Parathyroid adenoma (tissue), 2 donors: ENCODE measurements around the gene PTPRT.

Experiments
- H2AFZ ChIP-seq: fragments of 300-600 bp; sonication (generic); one replicate; pipeline ENCODE4 v1.7.0; 2017; ENCODE audit warnings: antibody characterized with exemption, mild to moderate bottlenecking
- H3K27ac ChIP-seq: fragments of 300-600 bp; sonication (generic); one replicate; pipeline ENCODE4 v1.7.0; 2017
- H3K27me3 ChIP-seq: fragments of 300-600 bp; sonication (generic); one replicate; pipeline ENCODE4 v1.7.0; 2017; ENCODE audit warnings: low read length; ENCODE audit not compliant: control insufficient read depth, insufficient read depth
- H3K36me3 ChIP-seq: fragments of 300-600 bp; sonication (generic); one replicate; pipeline ENCODE4 v1.7.0; 2017; ENCODE audit warnings: low read length; ENCODE audit not compliant: control insufficient read depth, insufficient read depth
- H3K4me1 ChIP-seq: fragments of 300-600 bp; sonication (generic); one replicate; pipeline ENCODE4 v1.7.0; 2017; ENCODE audit warnings: control low read depth
- H3K4me2 ChIP-seq: fragments of 300-600 bp; sonication (generic); one replicate; pipeline ENCODE4 v1.7.0; 2017; ENCODE audit warnings: low read length
- H3K4me3 ChIP-seq: fragments of 300-600 bp; sonication (generic); one replicate; pipeline ENCODE4 v1.7.0; 2017; ENCODE audit warnings: low read depth, low read length
- H3K79me2 ChIP-seq: fragments of 300-600 bp; sonication (generic); one replicate; pipeline ENCODE4 v1.7.0; 2017; ENCODE audit warnings: control low read depth
- H3K9ac ChIP-seq: fragments of 300-600 bp; sonication (generic); one replicate; pipeline ENCODE4 v1.7.0; 2017; ENCODE audit warnings: mild to moderate bottlenecking
- H3K9me3 ChIP-seq: fragments of 300-600 bp; sonication (generic); one replicate; pipeline ENCODE4 v1.7.0; 2017; ENCODE audit warnings: low read length; ENCODE audit not compliant: control insufficient read depth
- TF ChIP-seq, protein P1 (sequence below): fragments of 300-600 bp; sonication (generic); IDR thresholded peaks from one replicate; pipeline ENCODE4 v1.7.0; 2017; ENCODE audit warnings: antibody characterized with exemption, mild to moderate bottlenecking
- donor health status: primary hyperparathyroidism.

PTPRT gene

DNA sequence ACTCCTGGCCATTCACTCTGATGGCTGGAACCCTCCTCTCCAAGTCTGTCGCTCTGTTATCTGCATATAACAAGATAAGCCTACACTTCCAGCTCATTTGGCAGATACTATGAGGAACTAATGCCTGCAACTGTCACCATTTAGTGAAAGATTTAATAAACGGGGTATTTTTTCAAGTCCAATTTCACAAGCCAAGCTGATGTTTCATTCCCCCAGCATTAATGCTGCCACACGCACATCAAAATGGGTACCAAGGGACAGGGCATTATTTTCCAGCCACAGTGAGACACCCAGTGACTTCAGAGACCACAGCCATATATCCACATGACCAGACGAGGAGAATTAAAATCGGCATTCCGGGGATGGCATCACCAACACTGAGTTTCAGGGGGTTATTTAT is 175.5 kb downstream of the PTPRT start:
- H3K9me3 ChIP-seq: no peaks in the 10 kb centered on the region
- TF ChIP-seq, protein P1, sequence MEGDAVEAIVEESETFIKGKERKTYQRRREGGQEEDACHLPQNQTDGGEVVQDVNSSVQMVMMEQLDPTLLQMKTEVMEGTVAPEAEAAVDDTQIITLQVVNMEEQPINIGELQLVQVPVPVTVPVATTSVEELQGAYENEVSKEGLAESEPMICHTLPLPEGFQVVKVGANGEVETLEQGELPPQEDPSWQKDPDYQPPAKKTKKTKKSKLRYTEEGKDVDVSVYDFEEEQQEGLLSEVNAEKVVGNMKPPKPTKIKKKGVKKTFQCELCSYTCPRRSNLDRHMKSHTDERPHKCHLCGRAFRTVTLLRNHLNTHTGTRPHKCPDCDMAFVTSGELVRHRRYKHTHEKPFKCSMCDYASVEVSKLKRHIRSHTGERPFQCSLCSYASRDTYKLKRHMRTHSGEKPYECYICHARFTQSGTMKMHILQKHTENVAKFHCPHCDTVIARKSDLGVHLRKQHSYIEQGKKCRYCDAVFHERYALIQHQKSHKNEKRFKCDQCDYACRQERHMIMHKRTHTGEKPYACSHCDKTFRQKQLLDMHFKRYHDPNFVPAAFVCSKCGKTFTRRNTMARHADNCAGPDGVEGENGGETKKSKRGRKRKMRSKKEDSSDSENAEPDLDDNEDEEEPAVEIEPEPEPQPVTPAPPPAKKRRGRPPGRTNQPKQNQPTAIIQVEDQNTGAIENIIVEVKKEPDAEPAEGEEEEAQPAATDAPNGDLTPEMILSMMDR: no peak
- H3K4me1 ChIP-seq: peaks cover 59% of the 10 kb centered on the region
- H3K36me3 ChIP-seq: no peaks in the 10 kb centered on the region
- no peak overlapping the region for H3K4me3 ChIP-seq
- no peaks in the 10 kb centered on the region for H3K27me3 ChIP-seq
- H3K4me2 ChIP-seq: no peak overlapping the region
- no peak overlapping the region for H3K9ac ChIP-seq
- no peak overlapping the region for H3K27ac ChIP-seq
- peaks cover 28% of the 10 kb centered on the region for H3K79me2 ChIP-seq
- H2AFZ ChIP-seq: no peak overlapping the region

GRCh38 chr20:43011491-43011890 is 178.2 kb downstream of the PTPRT start:
- no peaks in the 10 kb centered on the region for H3K36me3 ChIP-seq
- H3K79me2 ChIP-seq: peaks cover 34% of the 10 kb centered on the region
- no peak overlapping the region for H2AFZ ChIP-seq
- H3K4me3 ChIP-seq: no peak overlapping the region
- H3K9me3 ChIP-seq: no peaks in the 10 kb centered on the region
- no peak overlapping the region for H3K9ac ChIP-seq
- no peaks in the 10 kb centered on the region for H3K27me3 ChIP-seq
- no peak overlapping the region for H3K27ac ChIP-seq
- peaks cover 64% of the 10 kb centered on the region for H3K4me1 ChIP-seq
- TF ChIP-seq, protein P1: no peak
- no peak overlapping the region for H3K4me2 ChIP-seq

DNA sequence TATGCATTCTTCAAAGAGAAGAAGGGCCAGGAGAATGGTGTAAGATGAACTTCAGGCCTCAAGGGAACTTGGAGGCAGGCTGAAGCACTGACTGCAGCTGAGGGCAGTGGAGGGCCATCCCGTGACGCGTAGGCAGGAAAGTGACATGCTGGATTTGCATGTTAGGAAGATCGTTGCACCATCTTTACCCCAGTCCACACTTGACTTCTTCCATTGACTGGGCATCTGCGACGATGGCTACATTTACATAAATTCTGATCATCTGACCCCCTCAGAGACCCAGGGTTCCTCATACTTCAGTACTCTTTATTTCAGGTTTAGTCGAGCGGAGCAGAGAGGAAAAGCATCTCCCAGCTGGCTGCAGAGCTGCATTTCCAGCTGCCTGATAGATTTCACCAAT is 180.2 kb downstream of the PTPRT start:
- Histone ChIP-seq H3K9me3 (no peaks in the 10 kb centered on the region), H3K4me1 (peaks cover 50% of the 10 kb centered on the region), H3K27ac (peak overlapping the region; percentile 89), H3K9ac (no peak overlapping the region), H3K79me2 (peaks cover 30% of the 10 kb centered on the region), H3K36me3 (no peaks in the 10 kb centered on the region), H3K27me3 (no peaks in the 10 kb centered on the region), H3K4me3 (no peak overlapping the region), H2AFZ (no peak overlapping the region), H3K4me2 (no peak overlapping the region)
- TF ChIP-seq, protein P1: no peak

DNA sequence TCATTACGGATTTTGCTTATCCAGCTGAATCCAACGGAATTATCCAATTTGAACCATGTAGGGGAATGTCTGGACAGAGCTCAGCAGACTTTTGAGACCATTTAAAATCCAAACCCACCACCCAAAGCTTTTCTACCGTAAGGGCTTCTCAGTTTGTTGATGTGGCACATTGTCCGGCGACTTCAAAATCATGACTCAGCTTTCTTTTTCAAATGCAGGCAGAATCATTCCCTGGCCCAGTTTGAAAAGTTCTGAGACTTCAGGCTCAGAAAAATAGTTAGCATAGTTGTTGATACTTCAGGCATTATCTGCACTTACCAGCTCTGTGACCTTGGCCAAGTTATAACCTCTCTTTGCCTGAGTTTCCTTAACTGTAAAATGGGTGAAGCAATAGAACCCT is 182.2 kb downstream of the PTPRT start:
- peak overlapping the region; percentile 89 for H3K27ac ChIP-seq
- H3K27me3 ChIP-seq: no peaks in the 10 kb centered on the region
- TF ChIP-seq, protein P1: no peak

DNA sequence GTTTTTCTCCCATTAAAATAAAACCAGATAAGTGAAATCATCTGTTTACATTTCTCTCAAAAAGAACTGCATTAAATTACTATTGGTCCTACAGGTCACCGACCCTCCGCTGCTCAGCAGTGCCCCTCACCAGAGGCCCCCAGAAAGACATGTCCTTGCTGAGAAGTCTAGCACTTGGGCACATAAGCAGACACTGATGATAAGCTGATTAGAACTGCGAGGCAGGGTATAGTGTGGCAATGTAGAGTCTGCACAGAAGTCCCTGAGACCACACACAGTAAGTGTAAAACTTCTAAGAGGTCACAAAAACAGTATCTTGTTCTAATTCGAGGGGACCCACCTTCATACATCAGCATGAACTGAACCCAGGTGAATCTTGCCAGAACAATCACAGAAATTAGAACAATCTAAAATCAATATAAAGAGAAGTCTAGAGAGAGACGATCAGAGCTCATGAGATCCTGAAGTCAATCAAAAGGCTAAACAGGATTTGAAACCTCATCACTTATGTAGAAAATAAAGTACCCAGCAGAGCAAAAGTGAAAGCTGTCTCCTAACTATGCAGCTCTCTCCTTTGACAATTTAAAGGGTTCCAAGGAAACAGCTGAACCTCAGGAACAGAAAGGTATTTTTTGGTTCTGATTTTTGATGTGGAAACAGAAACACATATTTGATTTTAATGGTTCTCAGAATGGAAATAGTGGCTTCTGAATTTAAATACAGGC is 182.9 kb downstream of the PTPRT start:
- Histone ChIP-seq H3K79me2 (peaks cover 23% of the 10 kb centered on the region), H3K4me2 (peak overlapping the region; percentile 54), H3K9me3 (no peaks in the 10 kb centered on the region), H3K9ac (no peak overlapping the region), H2AFZ (peak overlapping the region; percentile 61), H3K27me3 (no peaks in the 10 kb centered on the region), H3K27ac (peak overlapping the region; percentile 89), H3K4me1 (peaks cover 38% of the 10 kb centered on the region), H3K36me3 (no peaks in the 10 kb centered on the region), H3K4me3 (peak overlapping the region; percentile 6)
- TF ChIP-seq, protein P1: no peak

More for the DNA sequence above, 182.2 kb downstream of the PTPRT start:
- no peaks in the 10 kb centered on the region for H3K36me3 ChIP-seq
- no peaks in the 10 kb centered on the region for H3K9me3 ChIP-seq
- H3K9ac ChIP-seq: no peak overlapping the region
- peak overlapping the region; percentile 54 for H3K4me2 ChIP-seq
- peak overlapping the region; percentile 61 for H2AFZ ChIP-seq
- peaks cover 42% of the 10 kb centered on the region for H3K4me1 ChIP-seq
- H3K4me3 ChIP-seq: peak overlapping the region; percentile 6
- peaks cover 25% of the 10 kb centered on the region for H3K79me2 ChIP-seq
